Lung microvascular endothelial cell (primary cell): Measurements from ENCODE around the gene TMSB10. TPM values are rescaled to one million over a fixed set of nuclear protein-coding genes. Genes with fewer than 3 reads are reported as not detected.
"Not testable (repeated sequence)": the region's sequence is repeated elsewhere in the genome, so short reads cannot be mapped to it uniquely, and the experiment has no call there.

Experiments
- DNase-seq, 2 donors: peaks; one replicate each; pipeline versions ENCODE4 v3.0.0 to v3.0.0-alpha.2; 2010; ENCODE audit warnings: low read depth in 2 of 2
- total RNA-seq: library from RNA; depleted of rRNA; stranded (reverse); fragments of >200 nt; gene quantifications from 2 replicates; pipeline ENCODE4 v1.2.1, GENCODE V29; 2014

Gene TMSB10
- total RNA-seq, 1 donor from 2014 or later = 7,454 TPM

DNA sequence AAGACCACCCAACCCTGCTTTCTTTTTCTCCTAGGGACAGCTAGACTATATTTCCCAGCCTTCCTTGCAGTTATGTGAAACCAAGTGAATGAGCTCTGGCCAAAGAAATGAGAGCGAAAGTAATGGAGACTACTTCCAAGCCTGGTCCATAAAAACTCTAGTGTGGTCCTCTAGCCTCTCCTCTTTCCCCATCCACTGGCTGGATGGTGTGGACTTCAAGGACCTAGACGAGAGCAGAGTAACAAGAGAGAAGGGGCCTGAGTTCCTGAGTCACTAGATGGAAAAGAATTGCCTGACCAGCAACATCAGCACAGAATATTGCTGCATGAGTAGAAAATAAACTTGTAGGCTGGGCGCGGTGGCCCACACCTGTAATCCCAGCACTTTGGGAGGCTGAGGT is 2.9 kb upstream of the TMSB10 start:
- DNase-seq = no peak

DNA sequence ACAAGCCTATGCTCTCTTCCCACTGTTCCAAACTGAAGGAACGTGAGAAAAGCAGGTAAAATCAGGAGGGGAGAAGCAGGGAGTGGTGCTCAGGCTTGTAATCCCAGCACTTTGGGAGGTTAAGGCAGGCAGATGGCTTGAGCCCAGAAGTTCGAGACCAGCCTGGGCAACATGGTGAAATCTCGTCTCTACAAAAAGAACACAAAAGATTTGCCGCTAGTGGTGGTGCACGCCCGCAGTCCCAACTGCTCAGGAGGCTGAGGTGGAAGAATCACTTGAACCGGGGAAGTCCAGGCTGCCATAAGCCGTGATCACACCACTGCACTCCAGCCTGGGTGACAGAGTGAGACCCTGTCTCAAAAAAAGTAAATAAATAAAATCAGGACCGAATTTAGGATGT is 1.3 kb upstream of the TMSB10 start:
- DNase-seq = no peak

DNA sequence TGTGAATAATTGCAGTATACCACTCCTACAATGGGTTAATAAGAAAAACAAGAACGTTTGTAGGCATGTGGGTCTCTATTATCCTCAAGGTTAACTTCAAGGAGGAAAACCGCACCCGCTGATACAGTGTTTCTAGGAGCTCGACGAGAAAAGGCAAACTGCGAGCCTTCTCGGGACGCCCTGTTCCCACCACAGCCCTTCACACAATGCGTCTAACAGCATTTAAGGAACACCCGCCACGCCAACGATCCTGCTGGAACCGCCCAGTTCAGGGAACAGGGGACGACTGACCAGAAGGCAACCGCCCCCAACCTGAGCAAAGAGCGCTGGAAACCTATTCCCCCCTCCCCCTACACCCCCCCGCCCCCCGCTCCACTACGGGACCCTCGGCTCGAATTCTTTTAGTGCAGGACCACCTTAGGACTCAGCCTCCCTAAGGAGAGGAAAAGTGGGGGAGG is 710 bp upstream of the TMSB10 start:
- peak in 1 of 2 donors; percentile 56 for DNase-seq

DNA sequence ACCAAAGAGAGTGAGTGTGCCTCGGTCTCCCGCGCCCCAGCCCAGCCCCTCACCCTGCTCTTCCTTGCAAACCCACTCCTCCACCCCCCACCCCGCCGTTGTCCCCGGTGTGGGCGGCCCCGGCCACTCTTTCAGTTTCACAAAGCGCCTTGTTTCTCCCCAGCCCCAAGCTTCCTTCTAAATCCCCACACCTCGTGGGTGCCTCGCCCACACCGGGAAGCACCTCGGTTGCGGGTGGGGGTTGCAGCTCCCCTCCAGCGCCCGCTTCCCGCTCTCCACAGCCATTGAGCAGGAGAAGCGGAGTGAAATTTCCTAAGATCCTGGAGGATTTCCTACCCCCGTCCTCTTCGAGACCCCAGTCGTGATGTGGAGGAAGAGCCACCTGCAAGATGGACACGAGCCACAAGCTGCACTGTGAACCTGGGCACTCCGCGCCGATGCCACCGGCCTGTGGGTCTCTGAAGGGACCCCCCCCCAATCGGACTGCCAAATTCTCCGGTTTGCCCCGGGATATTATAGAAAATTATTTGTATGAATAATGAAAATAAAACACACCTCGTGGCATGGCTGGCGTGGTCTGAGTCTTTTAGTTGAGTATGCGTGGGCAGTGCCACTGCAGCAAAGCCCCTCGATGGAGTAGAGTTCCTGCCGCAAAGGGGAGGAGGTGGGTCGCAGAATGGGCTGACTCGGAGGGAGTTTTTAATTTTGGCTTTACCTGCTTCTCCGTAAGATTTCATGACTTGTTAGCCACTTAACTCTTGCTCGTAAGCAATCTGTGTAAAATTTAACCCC is 848 bp downstream of the TMSB10 start:
- peak; percentile 45 to 46 for DNase-seq

DNA sequence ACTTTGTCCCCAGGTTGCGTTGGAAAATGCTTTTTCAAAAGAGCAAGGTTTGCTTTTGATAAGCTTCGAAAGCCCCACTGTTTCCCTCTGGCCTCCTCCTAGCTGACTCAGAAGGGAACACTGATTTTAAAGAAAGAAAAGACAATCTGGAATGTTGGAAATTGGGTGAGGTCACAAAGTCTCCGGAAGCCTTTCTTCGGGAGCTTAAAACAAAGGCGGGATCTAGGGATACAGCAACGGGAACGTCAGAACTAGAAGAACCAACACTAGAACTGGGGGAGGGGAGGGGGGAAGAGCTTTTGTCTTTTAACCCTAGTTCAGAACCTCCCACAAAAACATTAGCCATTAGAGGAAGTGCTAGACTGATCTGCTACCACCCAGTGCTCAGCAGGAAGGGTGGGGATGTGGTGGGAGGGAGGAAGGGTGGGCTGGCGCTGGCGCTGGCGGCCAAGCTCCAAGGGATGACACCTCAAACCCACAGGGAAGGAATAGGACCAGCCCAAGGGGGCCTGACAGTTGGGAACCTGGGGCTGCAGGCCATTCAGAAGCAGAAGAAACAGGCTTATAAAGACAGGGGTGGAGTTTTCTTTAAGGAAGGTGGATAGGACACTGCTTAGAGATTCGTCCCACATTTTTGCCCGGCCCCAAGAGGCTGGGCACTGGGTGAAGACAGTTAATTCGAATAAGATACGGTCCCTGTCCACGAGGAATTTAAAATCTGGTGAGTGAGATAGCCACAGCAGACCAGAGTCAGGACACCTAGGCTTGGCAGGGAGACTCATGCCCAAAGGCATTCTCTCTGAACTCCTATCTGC is 1.7 kb downstream of the TMSB10 start:
- peak; percentile 83 to 93 for DNase-seq

DNA sequence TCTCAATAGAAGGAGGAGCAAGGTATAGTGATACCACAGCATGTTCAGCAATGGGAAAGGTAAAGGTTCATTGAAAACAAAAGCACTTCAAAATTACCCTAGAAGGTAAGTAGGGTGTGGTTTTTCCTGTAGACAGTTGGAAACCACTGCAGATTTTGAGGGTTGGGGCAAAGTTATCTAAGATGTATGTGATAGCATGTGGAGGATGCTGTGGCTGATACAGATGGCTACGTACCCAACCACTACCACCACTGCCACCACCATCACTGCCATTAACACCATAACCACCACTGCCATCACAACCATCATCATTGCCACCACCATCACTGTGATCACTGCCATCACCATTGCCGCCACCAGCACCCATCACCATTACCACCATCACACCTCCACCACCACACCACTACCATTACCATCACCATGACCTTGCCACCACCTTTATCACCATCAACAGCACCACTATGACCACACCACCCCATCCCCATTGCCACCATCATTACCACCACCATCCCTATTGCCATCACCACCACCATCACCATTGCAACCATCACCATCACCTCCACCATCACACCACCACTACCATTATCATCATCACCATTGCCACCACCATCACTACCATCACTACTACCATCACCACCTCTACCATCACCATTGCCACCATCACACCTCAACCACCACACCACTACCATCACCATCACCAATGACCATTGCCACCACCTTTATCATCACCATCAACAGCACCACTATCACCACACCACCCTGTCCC is 3.7 kb downstream of the TMSB10 start:
- no peak for DNase-seq

DNA sequence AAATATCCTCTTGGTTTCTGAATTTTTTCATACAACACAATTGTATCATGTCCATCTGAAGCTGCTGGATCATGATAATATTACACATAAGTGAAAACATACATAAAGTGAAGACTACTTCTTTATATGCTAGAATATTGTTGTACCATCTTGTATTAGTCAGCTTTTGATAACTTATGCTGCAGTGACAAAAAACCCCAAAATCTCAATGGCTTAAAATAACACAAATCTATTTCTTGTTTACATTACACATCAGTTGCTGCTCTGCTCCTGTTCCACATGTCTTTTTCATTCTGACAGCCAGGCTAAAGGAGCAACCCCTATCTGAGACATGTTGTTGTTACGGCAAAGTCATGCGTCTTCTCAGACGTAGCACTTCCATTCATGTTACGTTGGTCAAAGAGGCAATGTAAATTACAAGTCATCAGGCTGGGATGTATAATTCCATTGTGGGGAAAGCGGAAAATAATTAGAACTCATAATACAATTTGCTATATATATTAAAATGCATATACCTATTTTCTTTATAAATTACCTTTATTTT is 5.8 kb downstream of the TMSB10 start:
- no peak for DNase-seq

DNA sequence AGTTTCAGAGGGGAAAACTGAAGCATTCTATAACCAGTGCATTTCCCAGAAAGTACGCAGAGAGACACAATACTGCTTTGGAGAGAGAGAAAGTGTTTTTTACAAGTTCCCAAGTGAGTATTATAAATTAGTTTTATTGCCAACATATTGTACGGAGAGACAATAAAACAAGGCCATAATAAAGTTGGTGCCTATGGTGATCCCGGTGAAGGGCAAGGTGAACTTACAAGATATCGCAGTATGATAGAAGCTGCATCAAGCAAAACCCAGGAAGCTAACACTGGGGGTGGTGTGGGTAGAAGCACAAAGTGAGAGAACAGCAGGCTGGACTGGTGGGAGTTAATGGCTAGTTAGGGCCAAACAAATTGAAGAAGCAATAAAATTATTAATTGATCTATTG is 7.5 kb downstream of the TMSB10 start:
- DNase-seq = no peak

DNA sequence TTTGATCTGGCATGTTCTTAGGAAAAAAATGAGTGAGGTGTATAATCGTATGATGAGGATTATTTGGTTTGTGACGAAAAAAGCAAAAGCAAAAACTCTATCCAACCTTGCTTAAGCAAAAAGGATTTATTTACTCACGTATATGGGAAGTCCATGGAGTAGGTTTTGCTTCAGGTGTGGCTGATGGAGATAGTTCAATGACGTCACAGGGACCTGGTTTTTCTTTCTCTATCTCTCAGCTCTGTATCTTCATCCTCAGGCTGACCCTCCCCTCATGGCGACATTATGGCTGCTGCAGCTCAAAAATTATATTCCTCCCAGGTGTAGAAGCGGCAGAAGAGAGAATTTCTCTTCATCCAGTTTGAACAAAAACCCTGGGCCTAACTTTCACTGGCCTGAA is 8.9 kb downstream of the TMSB10 start:
- DNase-seq = no peak

DNA sequence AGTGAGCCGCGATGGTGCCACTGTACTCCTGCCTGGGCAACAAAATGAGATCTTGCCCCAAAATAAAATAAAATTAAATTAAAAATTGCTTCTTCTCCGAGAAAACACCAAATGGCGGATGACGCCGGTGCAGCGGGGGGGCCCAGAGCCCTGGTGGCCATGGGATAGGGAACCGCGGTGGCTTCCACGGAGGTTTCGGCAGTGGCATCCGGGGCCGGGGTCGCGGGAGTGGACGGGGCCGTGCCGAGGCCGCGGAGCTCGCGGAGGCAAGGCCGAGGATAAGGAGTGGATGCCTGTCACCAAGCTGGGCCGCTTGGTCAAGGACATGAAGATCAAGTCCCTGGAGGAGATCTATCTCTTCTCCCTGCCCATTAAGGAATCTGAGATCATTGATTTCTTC is 10.2 kb downstream of the TMSB10 start:
- DNase-seq = not testable (repeated sequence)

DNA sequence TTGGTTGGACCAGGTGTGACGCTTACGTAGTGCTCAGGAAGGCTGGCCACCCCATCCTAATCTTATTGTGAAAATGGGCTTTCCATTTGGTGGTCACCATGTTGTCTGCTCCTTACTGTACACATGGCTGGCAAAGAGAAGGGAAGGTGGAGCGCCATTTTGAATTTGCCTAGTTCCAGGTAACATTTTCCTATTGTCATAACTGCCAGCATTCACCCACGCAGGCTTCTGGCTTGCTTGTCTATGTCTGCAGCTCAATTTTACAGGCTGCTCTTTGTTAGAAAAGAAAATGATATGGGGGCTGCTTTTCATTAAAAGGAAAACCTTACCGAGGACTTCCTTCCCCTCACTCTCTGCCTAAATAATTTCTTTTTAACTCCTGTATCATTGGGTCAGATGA is 12.4 kb downstream of the TMSB10 start:
- not testable (repeated sequence) for DNase-seq

DNA sequence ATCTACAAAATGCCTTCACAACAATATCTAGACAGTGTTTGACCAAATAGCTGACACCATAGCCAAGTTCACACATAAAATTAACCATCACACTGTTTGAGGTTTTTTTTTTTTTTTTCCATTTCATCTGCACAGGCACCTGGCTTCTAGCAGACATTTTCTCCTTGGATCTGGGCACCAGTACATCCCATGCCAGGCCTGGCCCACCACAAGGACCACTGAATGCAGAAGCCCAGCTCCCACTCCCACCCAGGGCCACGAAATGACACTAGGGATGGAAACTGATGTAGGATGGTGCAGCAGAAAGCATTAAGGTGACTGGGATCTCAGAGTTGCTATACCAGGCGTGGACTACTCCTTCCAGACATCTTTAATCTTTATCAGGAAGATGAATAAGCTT is 13.0 kb downstream of the TMSB10 start:
- no peak for DNase-seq

DNA sequence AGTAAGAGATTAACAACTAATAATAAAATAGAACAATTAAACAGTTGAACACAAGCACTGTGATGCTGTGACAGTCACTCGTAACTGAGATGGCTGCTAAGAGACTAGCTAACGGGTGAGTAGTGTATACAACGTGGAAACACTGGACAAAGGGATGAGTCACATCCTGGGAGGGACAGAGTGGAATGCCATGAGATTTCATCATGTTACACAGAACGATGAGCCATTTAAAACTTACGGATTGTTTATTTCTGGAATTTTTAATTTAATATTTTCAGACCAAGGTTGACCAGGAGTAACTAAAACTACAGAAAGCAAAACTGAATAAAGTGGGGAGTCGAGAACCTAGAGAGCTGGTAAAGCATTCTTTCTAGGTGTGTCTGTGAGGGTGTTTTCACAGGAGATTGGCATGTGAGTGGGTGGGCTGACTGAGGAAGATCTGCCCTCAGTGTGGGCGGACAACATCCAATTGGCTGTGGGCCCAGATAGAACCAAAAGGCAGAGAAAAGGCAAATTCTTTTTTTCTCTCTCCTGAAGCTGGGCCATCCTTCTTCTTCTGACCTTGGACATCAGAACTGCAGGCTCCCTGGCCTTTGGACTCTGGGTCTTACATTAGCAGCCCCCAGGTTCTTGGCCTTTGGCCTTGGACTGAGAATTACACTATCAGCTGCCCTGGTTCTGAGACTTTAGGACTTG is 14.6 kb downstream of the TMSB10 start:
- DNase-seq = peak; percentile 97

DNA sequence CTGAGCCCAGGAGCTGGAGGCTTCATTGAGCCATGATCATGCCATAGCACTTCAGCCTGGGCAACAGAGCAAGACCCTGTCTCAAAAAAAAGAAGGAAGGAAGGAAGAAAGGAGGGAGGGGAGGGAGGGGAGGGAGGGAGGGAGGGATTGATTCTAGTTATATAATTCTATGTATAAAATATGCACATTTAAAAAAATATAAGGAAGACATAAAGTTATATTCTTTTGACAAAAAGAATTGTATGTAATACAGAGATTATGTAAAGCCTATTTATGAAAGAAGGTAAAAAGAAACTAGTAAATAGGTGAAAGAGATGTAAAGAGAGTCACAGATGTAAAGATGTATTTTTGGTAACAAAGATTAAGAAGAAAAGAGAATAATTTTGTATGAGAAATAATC is 17.6 kb downstream of the TMSB10 start:
- no peak for DNase-seq

DNA sequence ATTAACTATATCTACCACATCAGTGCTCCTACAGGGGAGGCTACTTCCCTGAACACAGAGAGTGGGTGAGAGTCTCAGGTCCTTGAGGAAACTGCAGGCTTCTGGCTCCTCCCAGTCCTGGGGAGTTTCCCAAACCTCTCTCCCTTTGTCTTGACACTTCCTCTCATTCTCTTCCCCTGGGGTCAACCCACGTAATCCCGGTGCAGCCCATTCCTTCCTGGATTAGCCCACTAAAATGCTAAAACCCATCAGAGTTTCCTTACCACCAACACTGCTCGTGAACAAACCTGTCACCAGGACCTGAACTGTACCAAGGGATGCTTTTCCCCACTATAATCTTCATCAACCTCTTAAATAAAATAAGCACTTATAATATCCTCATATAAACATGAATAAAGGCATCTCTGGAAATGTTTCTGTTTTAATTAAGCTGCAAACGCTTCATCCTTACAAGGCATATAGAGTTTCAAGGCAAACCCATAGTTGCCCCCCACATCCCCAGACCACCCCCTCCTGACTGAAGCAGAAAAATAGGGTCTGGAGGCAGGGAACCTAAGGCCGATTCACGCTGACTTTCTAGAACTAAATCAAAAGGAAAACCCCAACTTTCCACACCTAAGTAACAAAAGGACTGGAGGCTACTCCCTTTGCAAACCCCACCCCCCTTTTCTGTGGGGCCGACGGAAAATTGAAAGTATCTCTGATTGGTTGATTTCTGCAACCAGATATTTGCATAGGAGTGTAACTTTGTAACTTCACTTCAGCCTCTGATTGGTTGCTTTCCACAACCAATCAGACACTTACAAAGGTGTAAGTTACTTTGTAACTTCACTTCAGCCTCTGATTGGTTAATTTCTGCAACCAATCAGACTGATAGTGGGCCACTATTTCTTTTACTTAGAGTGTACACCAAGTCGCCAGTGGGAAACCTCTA is 19.0 kb downstream of the TMSB10 start:
- DNase-seq = peak; percentile 91 to 93

DNA sequence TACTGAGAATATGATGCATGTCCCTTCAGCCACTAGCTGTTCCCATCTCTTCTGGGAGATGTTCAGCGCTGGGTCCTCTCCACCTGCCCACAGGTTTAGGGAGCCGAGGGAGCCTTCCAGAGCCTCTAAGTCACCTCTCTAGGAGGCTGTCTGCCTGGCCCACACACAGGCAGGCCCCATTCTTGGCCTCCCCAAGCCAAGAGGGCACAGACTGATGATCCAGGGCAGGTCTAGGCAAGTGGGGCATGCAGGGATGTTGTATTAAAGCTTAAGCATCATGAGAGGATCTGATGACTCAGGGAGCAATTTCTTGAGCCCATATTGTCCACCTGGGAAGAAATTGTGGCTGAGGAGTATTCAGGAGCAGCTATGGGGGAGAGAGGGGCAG is 19.9 kb downstream of the TMSB10 start:
- no peak for DNase-seq

DNA sequence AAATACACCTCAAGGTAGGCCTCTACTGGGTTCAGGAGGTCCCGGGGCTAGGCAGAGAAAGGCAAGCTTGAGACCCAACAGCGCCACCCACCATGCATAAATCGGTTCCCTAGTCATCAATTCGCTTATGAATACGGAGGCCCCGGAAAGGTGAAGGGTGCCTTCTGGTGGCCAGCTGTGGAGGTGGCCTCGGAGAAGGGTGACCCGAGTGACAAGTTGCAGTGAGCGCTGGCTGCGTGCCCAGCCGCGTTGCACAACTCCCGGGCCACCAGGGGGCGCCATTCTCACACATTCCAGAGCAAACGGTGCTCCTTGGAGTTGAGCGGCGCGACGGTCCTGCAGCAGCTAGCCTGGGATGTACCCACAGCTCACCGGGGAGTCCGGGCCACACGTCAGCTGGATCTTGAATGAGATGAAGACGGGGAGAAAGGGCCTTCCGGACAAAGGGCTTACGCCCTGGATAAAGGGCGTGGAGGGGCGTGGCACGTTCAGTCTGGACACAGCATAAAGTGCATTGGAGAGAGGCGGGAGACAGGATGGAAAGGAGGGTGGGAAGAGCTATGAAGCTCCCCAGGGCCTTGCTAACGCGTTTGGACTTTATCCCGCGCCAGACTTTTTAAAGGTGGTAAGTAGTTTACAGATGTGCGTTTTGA is 20.4 kb downstream of the TMSB10 start:
- DNase-seq = peak; percentile 93

DNA sequence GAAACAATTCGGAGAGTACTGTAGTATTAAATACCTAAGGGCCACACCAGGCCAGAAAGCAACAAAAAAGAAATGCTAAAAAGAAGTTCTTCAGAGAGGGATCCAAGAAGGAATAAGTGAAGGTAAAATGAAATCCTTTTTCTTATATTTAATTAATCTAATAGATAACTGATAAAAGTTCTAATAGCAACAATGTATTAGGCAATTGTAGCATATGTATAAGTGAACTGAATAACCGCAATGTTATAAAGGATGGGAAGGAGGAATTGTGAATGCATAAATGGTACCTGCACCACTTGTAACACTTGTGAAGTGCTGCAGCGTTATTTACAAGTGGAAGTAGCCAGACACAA is 21.8 kb downstream of the TMSB10 start:
- no peak for DNase-seq

DNA sequence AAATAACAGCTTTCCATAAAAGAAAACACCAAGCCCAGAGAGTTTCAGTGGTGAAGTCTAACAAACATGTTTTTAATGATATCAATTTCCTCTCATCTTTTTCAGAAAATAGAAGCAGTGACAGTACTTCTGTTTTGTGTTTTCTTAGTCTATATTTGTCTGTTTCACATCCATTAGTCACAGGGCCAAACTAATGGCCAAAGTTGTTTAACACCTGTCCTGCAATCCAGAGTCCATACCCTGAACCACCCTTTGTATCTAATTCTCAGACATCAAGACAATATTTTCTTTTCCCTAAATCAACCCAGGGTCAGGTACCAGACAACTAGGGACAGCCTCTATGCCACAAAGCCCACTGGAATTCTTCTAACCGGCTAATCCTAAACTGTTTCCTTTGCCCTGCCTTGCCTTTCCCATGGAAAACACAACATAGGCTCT is 25.9 kb downstream of the TMSB10 start:
- peak in 1 of 2 donors; percentile 33 for DNase-seq
